Ishikawa (cell line): ENCODE results near the gene FAM171A1.

Source experiments
- CEBPB ChIP-seq: IDR thresholded peaks from 2 replicates; pipeline ENCODE4 v1.6.1; 2012
- CREB1 ChIP-seq: IDR thresholded peaks from 2 replicates; pipeline ENCODE4 v1.6.1; 2012; ENCODE audit warnings: low read depth
- EGR1 ChIP-seq: IDR thresholded peaks from 2 replicates; pipeline ENCODE4 v1.6.1; 2012
- EP300 ChIP-seq: IDR thresholded peaks from 2 replicates; pipeline ENCODE4 v1.6.1; 2012; ENCODE audit warnings: borderline replicate concordance
- FOXM1 ChIP-seq: IDR thresholded peaks from 2 replicates; pipeline ENCODE4 v1.6.1; 2012; ENCODE audit warnings: low read depth, borderline replicate concordance
- NFIC ChIP-seq: IDR thresholded peaks from 2 replicates; pipeline ENCODE4 v1.6.1; 2012
- RAD21 ChIP-seq: IDR thresholded peaks from 2 replicates; pipeline ENCODE4 v1.6.1; 2012; ENCODE audit warnings: low read depth
- TAF1 ChIP-seq: IDR thresholded peaks from 2 replicates; pipeline ENCODE4 v1.6.1; 2012; ENCODE audit warnings: low read depth, mild to moderate bottlenecking
- TCF12 ChIP-seq: IDR thresholded peaks from 2 replicates; pipeline ENCODE4 v1.6.1; 2012; ENCODE audit warnings: low read depth
- TEAD4 ChIP-seq: IDR thresholded peaks from 2 replicates; pipeline ENCODE4 v1.6.1; 2012
- USF1 ChIP-seq: IDR thresholded peaks from 2 replicates; pipeline ENCODE4 v1.6.1; 2012
- YY1 ChIP-seq: IDR thresholded peaks from 2 replicates; pipeline ENCODE4 v1.6.1; 2012; ENCODE audit warnings: low read depth
- ZBTB7A ChIP-seq: IDR thresholded peaks from 2 replicates; pipeline ENCODE4 v1.6.1; 2012; ENCODE audit warnings: low read depth
- TF ChIP-seq, protein P1 (sequence below): IDR thresholded peaks from 2 replicates; pipeline ENCODE4 v1.6.1; 2012
- TF ChIP-seq, protein P2 (sequence below): IDR thresholded peaks from 2 replicates; pipeline ENCODE4 v1.6.1; 2012; ENCODE audit warnings: low read depth, mild to moderate bottlenecking

Gene FAM171A1

DNA sequence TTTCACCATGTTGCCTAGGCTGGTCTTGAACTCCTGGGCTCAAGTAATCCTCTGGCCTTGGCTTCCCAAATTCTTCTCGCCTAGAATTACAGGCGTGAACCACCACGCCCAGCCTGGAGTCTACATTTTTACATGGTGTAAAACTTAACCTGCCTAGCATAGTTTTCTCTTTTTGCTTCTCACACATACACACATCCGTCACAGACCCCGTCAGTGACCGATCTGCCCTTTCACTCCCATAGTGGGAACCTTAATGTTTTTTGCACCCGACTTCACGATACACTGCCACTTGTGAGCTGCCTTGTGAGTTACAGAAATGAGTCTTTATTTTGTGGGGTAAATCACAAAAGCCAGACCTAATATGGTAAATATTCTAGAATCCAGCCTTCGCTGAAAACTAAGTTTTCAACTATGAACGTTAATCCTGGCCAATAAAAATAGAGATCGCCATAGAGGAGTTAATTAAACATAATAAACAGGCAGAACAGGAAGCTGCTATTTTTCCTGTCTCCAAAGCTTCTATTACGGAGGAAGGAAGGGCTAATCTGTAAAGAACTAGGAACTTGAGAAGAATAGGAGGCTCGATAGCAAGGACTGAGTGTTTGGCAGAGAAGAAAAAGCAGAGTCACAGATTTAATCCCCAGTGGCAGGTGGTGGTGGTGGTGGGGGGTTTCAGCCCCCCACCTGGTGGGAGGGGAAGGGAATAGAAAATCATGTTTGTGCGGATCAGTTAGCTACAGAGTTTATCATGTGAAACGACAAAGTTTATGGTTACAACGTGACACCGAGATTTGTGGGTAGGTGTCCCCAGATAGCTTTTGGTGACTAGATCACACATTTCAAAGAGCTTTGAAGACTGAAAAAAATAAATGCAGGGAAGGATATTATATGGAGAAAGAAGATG lies 14.7 kb upstream of the FAM171A1 start:
- TF ChIP-seq TEAD4 = no peak
- TF ChIP-seq EP300 = no peak
- no peak for TF ChIP-seq USF1

DNA sequence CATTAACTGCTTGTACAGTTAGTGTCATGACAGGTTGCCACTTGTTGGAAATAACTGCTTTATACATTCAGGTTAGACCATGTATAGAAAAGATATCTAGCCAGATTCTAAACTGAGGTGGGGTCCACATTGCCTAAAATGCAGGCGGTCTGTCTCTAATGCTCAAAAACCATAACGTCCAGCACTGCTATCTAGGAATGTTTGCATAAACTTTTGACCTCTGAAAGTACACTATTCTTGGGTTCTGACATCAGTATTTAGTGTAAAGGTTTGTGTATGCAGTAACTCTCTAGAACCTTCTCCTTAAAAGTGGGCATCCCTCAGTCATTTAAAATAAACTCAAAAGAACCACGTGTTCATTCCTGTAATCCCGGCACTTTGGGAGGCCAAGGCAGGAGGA lies 10.3 kb upstream of the FAM171A1 start:
- TF ChIP-seq FOXM1 = no peak
- TF ChIP-seq EP300 = no peak
- no peak for TF ChIP-seq TCF12
- TF ChIP-seq, protein P1, sequence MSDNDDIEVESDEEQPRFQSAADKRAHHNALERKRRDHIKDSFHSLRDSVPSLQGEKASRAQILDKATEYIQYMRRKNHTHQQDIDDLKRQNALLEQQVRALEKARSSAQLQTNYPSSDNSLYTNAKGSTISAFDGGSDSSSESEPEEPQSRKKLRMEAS = no peak

DNA sequence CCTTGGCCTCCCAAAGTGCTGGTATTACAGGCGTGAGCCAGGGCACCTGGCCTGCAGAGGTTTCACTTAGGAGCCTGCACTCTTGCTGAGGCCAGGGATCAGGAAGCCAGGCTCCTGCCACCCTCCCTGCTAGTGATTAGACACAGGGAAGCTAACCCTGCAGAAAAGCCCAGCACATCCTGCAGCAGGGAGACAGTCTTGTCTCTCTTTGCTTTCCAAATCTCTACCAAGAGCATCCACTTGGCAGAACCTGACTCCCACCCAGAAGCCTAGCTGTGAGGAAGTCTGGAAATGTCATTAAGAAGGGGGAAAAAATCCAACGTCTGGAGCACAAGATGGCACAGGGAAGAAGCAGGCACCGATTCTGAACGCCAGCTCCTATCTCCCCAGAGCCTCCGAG lies 8.0 kb upstream of the FAM171A1 start:
- TF ChIP-seq CREB1 = no peak
- TF ChIP-seq, protein P2, sequence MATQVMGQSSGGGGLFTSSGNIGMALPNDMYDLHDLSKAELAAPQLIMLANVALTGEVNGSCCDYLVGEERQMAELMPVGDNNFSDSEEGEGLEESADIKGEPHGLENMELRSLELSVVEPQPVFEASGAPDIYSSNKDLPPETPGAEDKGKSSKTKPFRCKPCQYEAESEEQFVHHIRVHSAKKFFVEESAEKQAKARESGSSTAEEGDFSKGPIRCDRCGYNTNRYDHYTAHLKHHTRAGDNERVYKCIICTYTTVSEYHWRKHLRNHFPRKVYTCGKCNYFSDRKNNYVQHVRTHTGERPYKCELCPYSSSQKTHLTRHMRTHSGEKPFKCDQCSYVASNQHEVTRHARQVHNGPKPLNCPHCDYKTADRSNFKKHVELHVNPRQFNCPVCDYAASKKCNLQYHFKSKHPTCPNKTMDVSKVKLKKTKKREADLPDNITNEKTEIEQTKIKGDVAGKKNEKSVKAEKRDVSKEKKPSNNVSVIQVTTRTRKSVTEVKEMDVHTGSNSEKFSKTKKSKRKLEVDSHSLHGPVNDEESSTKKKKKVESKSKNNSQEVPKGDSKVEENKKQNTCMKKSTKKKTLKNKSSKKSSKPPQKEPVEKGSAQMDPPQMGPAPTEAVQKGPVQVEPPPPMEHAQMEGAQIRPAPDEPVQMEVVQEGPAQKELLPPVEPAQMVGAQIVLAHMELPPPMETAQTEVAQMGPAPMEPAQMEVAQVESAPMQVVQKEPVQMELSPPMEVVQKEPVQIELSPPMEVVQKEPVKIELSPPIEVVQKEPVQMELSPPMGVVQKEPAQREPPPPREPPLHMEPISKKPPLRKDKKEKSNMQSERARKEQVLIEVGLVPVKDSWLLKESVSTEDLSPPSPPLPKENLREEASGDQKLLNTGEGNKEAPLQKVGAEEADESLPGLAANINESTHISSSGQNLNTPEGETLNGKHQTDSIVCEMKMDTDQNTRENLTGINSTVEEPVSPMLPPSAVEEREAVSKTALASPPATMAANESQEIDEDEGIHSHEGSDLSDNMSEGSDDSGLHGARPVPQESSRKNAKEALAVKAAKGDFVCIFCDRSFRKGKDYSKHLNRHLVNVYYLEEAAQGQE = no peak

DNA sequence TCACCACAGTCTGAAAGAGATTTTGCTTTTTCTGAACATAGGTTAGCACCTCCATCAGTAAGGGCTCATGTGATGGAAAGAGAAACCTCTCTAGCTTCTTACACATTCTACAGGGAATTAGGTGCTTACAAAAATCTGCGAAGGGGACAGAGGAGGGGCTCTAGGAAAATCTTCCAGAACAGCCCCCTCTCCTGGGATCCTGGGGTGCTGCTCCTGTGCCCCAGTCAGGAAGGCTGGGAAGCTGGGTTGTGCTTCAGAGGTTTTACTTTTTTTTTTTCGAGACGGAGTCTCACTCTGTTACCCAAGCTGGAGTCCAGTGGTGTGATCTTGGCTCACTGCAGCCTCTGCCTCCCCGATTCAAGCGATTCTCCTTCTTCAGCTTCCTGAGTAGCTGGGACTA lies 7.5 kb upstream of the FAM171A1 start:
- TF ChIP-seq YY1 (no peak), TCF12 (no peak), EP300 (no peak), ZBTB7A (no peak), FOXM1 (no peak)
- TF ChIP-seq, protein P2 = no peak

GRCh38 chr10:15374566-15374965 lies 3.5 kb upstream of the FAM171A1 start:
- no peak for TF ChIP-seq USF1
- TF ChIP-seq TEAD4 = no peak
- TF ChIP-seq YY1 = no peak
- no peak for TF ChIP-seq FOXM1
- TF ChIP-seq EGR1 = no peak
- no peak for TF ChIP-seq TCF12
- TF ChIP-seq CREB1 = no peak
- no peak for TF ChIP-seq TAF1
- no peak for TF ChIP-seq RAD21
- TF ChIP-seq, protein P1 = no peak

DNA sequence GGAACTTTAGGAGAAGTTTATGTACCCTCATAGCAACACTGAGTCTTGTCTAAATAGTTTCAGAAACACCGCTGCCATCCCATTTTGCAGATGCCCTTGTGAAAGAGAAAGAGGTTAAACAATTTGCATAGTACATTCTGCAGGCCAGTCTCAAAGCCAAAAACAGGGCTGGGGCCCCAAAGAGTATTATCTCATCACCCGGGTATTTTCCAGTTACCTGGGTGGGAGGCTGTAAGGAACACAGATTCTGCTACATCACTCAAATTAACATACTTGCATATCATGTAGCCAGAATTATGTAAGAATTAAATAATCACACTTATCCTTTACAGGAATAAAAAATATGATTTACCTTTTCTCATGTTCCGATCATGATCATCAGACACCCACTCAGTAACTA lies 3.1 kb upstream of the FAM171A1 start:
- no peak for TF ChIP-seq RAD21
- TF ChIP-seq CEBPB = no peak
- TF ChIP-seq YY1 = no peak
- TF ChIP-seq NFIC = no peak
- TF ChIP-seq TCF12 = no peak
- TF ChIP-seq USF1 = no peak

GRCh38 chr10:15373199-15373598 lies 2.1 kb upstream of the FAM171A1 start:
- TF ChIP-seq NFIC (no peak), FOXM1 (no peak), ZBTB7A (no peak)
- TF ChIP-seq, protein P2 = no peak
